GM19193 (cell line): ENCODE measurements around the gene PHACTR1.

ENCODE experiments used
- POLR2A ChIP-seq: IDR thresholded peaks from 4 replicates; pipeline ENCODE4 v1.6.1; 2011; ENCODE audit not compliant: insufficient read depth, insufficient read length; ENCODE audit errors: extremely low read depth

Gene PHACTR1

GRCh38 chr6:13188306-13188705, 471.7 kb downstream of the PHACTR1 start:
- TF ChIP-seq POLR2A = no peak

DNA sequence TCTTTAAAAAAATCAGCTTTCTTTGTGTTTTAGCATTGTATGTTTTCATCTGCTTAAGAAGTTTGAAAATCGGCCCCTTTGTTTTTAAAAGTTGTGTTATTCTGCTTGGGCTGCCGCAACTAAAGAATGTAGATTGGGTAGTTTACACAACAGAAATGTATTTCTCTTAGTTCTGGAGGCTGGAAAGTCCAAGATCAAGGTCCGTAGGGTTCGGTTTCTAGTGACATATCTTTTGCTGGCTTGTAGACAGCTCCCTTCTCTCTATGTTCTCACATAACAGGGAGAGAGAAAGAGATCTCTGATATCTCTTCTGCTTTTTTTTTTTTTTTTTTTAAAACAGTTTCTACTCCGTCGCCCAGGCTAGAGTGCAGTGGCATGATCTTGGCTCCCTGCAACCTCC, 473.1 kb downstream of the PHACTR1 start:
- TF ChIP-seq POLR2A = no peak

DNA sequence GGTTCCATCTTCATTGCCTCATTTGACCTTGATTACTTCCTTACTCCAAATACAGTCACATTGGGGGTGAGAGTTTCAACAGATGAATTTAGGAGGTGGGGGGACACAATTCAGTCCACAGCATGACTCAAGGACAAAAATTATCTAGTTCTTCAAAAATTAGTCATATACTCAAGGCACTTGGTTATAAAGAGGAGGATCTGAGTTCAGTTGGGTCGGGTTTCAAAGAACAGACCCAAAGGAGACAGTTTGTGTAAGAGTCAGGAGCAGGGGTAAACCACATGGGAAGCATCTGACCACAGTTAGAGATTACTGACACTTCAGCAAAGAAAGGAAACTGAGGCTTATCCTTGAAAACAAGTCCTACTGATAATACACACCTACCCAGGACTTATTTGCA, 473.8 kb downstream of the PHACTR1 start:
- TF ChIP-seq POLR2A = no peak

DNA sequence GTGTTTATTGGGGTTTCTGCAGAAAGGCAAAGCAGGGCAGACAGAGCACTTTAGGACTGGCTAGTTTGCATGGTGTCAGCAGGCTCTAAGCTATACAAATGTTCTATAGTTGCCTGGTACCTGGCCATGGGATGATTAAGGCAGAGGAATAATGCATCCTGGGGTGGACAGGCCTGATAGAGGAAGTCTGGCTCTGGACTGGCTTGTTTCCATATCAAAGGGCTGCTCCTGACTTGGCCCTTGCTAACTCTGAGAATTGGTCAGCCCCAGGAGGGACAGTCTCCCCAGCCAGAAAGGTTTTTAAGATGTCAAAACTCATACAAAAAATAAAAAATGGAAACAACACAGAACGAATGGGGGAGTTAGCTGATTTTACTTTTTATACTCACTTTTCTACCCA, 474.9 kb downstream of the PHACTR1 start:
- no peak for TF ChIP-seq POLR2A

DNA sequence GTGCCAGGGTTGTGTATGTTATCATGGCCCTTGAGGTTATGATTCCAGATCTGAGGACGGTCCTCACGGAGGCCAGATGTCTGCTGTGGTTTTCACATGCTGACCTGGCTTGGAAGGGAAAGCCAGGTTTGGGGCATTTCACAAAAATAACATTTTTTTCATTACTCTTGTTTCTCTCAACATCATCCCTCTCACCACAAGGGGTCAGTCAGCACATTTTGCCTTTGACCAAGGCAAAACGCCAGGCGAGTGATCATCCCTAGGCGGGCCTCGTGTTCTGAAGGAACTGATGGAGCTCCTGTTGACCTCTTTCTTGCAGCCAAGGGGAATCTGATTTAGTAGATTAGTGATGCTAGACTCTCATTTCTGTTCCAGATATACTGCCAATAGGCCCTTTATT, 478.3 kb downstream of the PHACTR1 start:
- no peak for TF ChIP-seq POLR2A

DNA sequence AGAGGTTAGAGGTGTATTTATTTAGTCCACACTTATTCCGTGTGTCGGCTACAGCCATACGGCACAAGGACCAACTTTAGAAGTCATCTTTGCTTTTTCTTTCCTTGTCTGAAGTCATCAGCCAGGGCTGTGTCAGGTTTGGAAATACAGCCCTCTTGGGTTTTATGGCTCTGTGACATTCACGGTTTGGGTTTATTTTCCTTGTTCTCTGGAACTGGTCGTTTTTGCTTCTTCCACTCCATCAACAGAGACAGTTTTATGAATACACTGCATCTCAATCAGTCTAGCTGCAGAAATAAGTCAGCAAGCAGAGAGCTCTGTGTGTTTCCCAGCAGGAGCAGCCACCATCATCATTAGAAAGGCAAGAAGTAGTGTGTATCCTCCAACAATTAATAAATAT, 479.2 kb downstream of the PHACTR1 start:
- no peak for TF ChIP-seq POLR2A

GRCh38 chr6:13198168-13198567, 481.6 kb downstream of the PHACTR1 start:
- no peak for TF ChIP-seq POLR2A

- no peak for TF ChIP-seq POLR2A
Measured at GRCh38 chr6:13201336-13201735, 484.8 kb downstream of the PHACTR1 start.

DNA sequence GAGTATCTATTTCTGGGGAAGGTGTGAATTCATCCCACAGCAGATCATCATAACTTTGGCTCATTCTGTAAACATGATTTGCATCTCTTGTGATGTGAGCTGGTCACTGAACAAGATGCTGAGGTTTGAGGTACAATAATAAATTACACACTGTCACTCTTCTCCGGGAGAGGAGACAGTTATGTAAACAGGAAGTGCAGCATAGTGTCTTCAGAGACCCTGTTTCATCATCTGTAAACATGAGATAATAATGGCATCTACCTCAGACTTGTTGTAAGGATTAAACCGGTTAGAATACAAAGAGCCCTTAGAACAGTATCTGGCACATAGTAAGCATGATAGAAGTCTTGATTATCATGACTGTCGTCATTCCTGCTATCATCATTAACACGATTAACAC, 486.6 kb downstream of the PHACTR1 start:
- no peak for TF ChIP-seq POLR2A

DNA sequence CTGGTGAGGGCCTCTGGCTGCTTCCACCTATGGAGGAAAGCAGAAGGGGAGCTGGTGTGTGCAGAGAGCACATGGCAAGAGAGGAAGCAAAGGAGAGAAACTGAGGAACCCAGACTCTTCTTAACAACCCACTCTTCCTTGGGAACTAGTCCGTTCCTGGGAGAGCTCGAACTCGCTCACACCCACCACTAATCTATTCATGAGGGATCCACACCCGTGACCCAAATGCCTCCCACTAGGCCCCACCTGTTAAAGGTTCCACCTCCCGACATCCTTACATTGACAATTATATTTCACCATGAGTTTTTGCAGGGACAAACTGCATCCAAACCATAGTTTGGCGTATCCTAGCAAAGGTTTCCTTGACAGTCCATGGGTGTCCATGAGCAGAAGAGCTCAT, 488.5 kb downstream of the PHACTR1 start:
- TF ChIP-seq POLR2A = no peak

DNA sequence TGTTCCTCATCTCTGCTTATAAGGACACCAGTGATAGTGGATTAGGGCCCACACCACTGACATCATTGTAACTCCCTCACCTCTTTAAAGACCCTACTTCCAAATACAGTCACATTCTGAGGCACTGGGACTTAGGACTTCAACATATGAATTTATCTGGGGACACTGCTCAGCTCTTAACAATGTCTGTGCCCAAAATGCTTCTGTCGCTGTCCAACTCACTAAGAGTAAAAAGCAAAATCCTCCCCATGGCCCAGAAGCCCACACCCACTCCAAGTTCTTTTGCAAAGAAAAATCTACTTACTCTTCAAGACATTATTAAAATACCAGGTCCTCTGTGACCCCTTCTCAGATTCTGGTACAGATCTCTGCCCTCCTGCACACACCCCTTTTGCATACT, 495.5 kb downstream of the PHACTR1 start:
- no peak for TF ChIP-seq POLR2A

GRCh38 chr6:13212538-13212937, 496.0 kb downstream of the PHACTR1 start:
- TF ChIP-seq POLR2A = no peak

GRCh38 chr6:13215390-13215789, 498.8 kb downstream of the PHACTR1 start:
- no peak for TF ChIP-seq POLR2A

DNA sequence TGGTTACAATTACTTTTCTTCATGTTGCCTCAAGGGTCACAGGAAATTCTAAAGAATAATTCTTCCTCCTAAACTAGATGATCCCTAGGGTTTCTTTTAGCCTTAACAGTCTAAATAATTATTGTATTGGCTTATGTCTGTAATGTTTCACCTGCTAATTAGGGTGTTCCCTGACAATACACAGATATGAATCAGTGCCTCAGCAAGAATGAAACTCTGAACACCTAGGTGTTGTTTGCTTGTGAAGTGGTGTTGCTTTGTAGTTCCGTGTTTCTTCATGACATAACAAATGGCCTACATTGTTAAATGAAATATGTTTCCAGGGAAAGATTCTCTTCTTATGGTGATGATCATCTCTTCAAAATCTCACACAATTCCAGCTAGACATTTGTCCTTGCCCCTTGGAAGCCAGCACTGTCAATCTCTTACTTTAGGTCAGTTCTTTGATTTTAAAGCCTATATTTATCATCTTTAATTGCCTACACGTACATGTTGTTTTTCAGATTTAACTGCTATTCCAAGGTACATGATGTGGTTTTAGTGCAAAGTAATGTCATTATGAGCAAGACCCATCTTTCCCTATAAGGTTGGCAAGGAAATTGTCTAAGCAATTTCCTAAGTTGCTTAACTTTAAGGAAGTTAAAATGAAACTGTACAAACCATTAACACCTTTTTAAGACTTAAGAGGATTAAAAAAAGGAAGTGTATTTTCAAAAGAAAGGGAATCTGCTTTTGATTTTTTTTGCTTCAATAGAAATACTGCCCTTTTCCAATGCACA, 499.9 kb downstream of the PHACTR1 start:
- no peak for TF ChIP-seq POLR2A

GRCh38 chr6:13217206-13217905, 500.8 kb downstream of the PHACTR1 start:
- no peak for TF ChIP-seq POLR2A

GRCh38 chr6:13220266-13220665, 503.7 kb downstream of the PHACTR1 start:
- no peak for TF ChIP-seq POLR2A
